Measurements from ENCODE around the gene EPHB6.

Gene EPHB6

GRCh38 chr7:142916508-142916907, 61.6 kb downstream of the EPHB6 start:
- no peak for DNase-seq (ENCODE audit: extremely low read depth in 1 of 2, low read depth in 1 of 2)

GRCh38 chr7:142917447-142917846, 62.6 kb downstream of the EPHB6 start:
- DNase-seq (ENCODE audit: extremely low read depth in 1 of 2, low read depth in 1 of 2), result no peak

DNA sequence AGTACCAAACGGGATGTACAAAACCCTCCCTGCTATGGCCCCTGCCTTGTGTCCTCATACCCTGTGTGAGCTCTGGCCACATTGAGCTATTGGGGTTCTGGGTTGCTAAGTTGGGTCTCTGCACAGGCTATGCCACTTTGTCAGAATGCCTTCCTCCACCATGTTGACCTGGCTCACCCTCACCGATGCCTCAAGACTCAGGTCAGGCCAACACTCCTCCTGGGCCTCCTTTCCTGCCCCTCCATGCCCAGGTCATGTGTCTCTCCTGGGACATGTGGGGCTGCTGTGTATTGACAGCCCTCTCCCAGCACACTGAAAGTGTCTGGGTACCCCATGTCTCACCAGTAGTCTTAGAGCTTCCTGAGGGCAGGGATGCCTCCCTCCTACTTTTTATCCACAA, 64.0 kb downstream of the EPHB6 start:
- no peak for DNase-seq (ENCODE audit: extremely low read depth in 1 of 2, low read depth in 1 of 2)

GRCh38 chr7:142919656-142920055, 64.8 kb downstream of the EPHB6 start:
- DNase-seq (ENCODE audit: extremely low read depth in 1 of 2, low read depth in 1 of 2), result no peak

All from stimulated activated CD8-positive, alpha-beta memory T cell treated with anti-CD3 and anti-CD28 coated beads, Interleukin-7, amount 100 ng/mL, for 48 hours (primary cell).